Measurements from ENCODE around the gene SEPTIN2. TPM values are rescaled to one million over a fixed set of nuclear protein-coding genes. Genes with fewer than 3 reads are reported as not detected.
A peak's percentile ranks its signal among the peaks of the same experiment; 100 is the strongest.
"Not testable (repeated sequence)": the region's sequence is repeated elsewhere in the genome, so short reads cannot be mapped to it uniquely, and the experiment has no call there.

The SEPTIN2 gene
- total RNA-seq, 1 experiment from 2014 or later: 271 TPM

- DNase-seq (ENCODE audit: unreplicated experiment): no peak
- peaks cover 40% of the 10 kb centered on the region for H3K4me1 Mint-ChIP-seq (ENCODE audit: insufficient read depth, unreplicated experiment)
- H3K4me3 Mint-ChIP-seq (ENCODE audit: unreplicated experiment): no peak overlapping the region
- H3K9me3 Mint-ChIP-seq (ENCODE audit: unreplicated experiment): no peaks in the 10 kb centered on the region
- ChIA-PET CTCF (interaction anchor here (0.6 to 0.9 kb wide), 5 partner anchors 13 to 376 kb away, joined by 3 to 6 read pairs (median 4); no protein-coding TSS in a partner anchor), POLR2A (interaction anchor here (1.0 to 13.4 kb wide), 5 partner anchors 14 to 348 kb away, joined by 3 to 263 read pairs (median 7); partner anchors contain the start of genes ATG4B, HDLBP, PASK and PPP1R7)
- H3K27me3 Mint-ChIP-seq (ENCODE audit: insufficient read depth, unreplicated experiment): no peaks in the 10 kb centered on the region
- no peak for TF ChIP-seq CTCF (IDR thresholded peaks at IDR 0.05; ENCODE audit: unreplicated experiment)
- H3K36me3 Mint-ChIP-seq (ENCODE audit: insufficient read depth, unreplicated experiment): peaks cover 11% of the 10 kb centered on the region
- no TSS peak for BruUV-seq (replicated peaks)
- intact Hi-C loops (cut with micrococcal nuclease): no loop called here
- no peak overlapping the region for H3K27ac Mint-ChIP-seq (ENCODE audit: low read depth, unreplicated experiment)
Observed at GRCh38 chr2:241289597-241289996, 26.1 kb upstream of the SEPTIN2 start.

- no peak for DNase-seq (ENCODE audit: unreplicated experiment)
- H3K4me1 Mint-ChIP-seq (ENCODE audit: insufficient read depth, unreplicated experiment): peaks cover 40% of the 10 kb centered on the region
- POLR2A ChIA-PET: interaction anchor here (0.6 to 13.4 kb wide), 7 partner anchors 13 to 395 kb away, joined by 3 to 263 read pairs (median 3); partner anchors contain the start of genes DTYMK, HDLBP and SEPTIN2
- H3K4me3 Mint-ChIP-seq (ENCODE audit: unreplicated experiment): no peak overlapping the region
- CTCF ChIA-PET: interaction anchor here (0.5 to 3.2 kb wide), 3 partner anchors 11 to 23 kb away, joined by 4 to 10 read pairs (median 5); partner anchors contain the start of gene HDLBP
- H3K27me3 Mint-ChIP-seq (ENCODE audit: insufficient read depth, unreplicated experiment): no peaks in the 10 kb centered on the region
- H3K9me3 Mint-ChIP-seq (ENCODE audit: unreplicated experiment): no peaks in the 10 kb centered on the region
- TF ChIP-seq CTCF (IDR thresholded peaks at IDR 0.05; ENCODE audit: unreplicated experiment): no peak
- BruUV-seq (replicated peaks): no TSS peak
- intact Hi-C loops (cut with micrococcal nuclease): no loop called here
- H3K36me3 Mint-ChIP-seq (ENCODE audit: insufficient read depth, unreplicated experiment): peaks cover 13% of the 10 kb centered on the region
- H3K27ac Mint-ChIP-seq (ENCODE audit: low read depth, unreplicated experiment): no peak overlapping the region
Observed at GRCh38 chr2:241291153-241291552, 24.6 kb upstream of the SEPTIN2 start.

- H3K9me3 Mint-ChIP-seq (ENCODE audit: unreplicated experiment): no peaks in the 10 kb centered on the region
- peaks cover 40% of the 10 kb centered on the region for H3K4me1 Mint-ChIP-seq (ENCODE audit: insufficient read depth, unreplicated experiment)
- intact Hi-C loops (cut with micrococcal nuclease): loop anchor here (2.0 kb wide), 1 partner anchor 23 kb away; the partner anchor contains the start of genes HDLBP and SEPTIN2
- no peak for TF ChIP-seq CTCF (IDR thresholded peaks at IDR 0.05; ENCODE audit: unreplicated experiment)
- ChIA-PET POLR2A (interaction anchor here (0.6 to 13.4 kb wide), 9 partner anchors 10 to 362 kb away, joined by 3 to 263 read pairs (median 5); partner anchors contain the start of genes HDLBP and SEPTIN2), CTCF (interaction anchor here (0.6 to 3.2 kb wide), 5 partner anchors 12 to 440 kb away, joined by 3 to 10 read pairs (median 5); partner anchors contain the start of gene HDLBP)
- no TSS peak for BruUV-seq (replicated peaks)
- H3K27me3 Mint-ChIP-seq (ENCODE audit: insufficient read depth, unreplicated experiment): no peaks in the 10 kb centered on the region
- DNase-seq (ENCODE audit: unreplicated experiment): no peak
- peak overlapping the region; percentile 39 for H3K27ac Mint-ChIP-seq (ENCODE audit: low read depth, unreplicated experiment)
- H3K36me3 Mint-ChIP-seq (ENCODE audit: insufficient read depth, unreplicated experiment): peaks cover 16% of the 10 kb centered on the region
- no peak overlapping the region for H3K4me3 Mint-ChIP-seq (ENCODE audit: unreplicated experiment)
Observed at GRCh38 chr2:241291977-241292376, 23.7 kb upstream of the SEPTIN2 start.

GRCh38 chr2:241293378-241293797 is 22.3 kb upstream of the SEPTIN2 start:
- CTCF ChIA-PET: interaction anchor here (1.5 to 3.2 kb wide), 2 partner anchors 13 to 21 kb away, joined by 3 to 10 read pairs; partner anchors contain the start of gene HDLBP
- H3K4me1 Mint-ChIP-seq (ENCODE audit: insufficient read depth, unreplicated experiment): peaks cover 35% of the 10 kb centered on the region

More at GRCh38 chr2:241293378-241293797, 22.3 kb upstream of the SEPTIN2 start:
- peak overlapping the region; percentile 78 for H3K27ac Mint-ChIP-seq (ENCODE audit: low read depth, unreplicated experiment)
- peak overlapping the region; percentile 52 for H3K4me3 Mint-ChIP-seq (ENCODE audit: unreplicated experiment)
- intact Hi-C loops (cut with micrococcal nuclease): loop anchor here (2.0 kb wide), 1 partner anchor 21 kb away; the partner anchor contains the start of genes HDLBP and SEPTIN2
- peaks cover 20% of the 10 kb centered on the region for H3K36me3 Mint-ChIP-seq (ENCODE audit: insufficient read depth, unreplicated experiment)
- H3K27me3 Mint-ChIP-seq (ENCODE audit: insufficient read depth, unreplicated experiment); BruUV-seq (replicated peaks); H3K9me3 Mint-ChIP-seq (ENCODE audit: unreplicated experiment): not testable (repeated sequence)
- POLR2A ChIA-PET: interaction anchor here (0.7 to 13.4 kb wide), 7 partner anchors 9 to 858 kb away, joined by 3 to 263 read pairs (median 11); partner anchors contain the start of genes GPC1, HDLBP and SEPTIN2
- DNase-seq (ENCODE audit: unreplicated experiment): peak; percentile 79

Data from MCF 10A (cell line).